T-cell (primary cell): ENCODE data around the gene SHMT1. TPM values are rescaled to one million over a fixed set of nuclear protein-coding genes. Genes with fewer than 3 reads are reported as not detected.

Experiments
- ATAC-seq, 4 experiments: fragments of 200-7000 bp in 3 of 4; fragments of 150-1000 bp in 1 of 4; cut with Tn5 transposase; replicated peaks in 1 of 4; 1 replicate in 3 of 4; 2 replicates in 1 of 4; pipeline ENCODE4 v1.10.0; 2021; ENCODE audit warnings: moderate library complexity in 3 of 4, mild to moderate bottlenecking in 2 of 4, moderate number of reproducible peaks in 1 of 4
- CTCF ChIA-PET, 2 donors: fragments of 300-600 bp; sonication (Branson Sonifier 250); formaldehyde crosslinking; loops; one replicate each; lab custom pipeline; 2022; ENCODE audit warnings: antibody characterized with exemption in 2 of 2; lab: Charles Lee
- POLR2A ChIA-PET, 2 donors: fragments of 300-600 bp; sonication (Branson Sonifier 250); formaldehyde crosslinking; loops; one replicate each; lab custom pipeline; 2022; ENCODE audit warnings: antibody characterized with exemption in 2 of 2; lab: Charles Lee
- DNase-seq, 35 experiments: peaks; one replicate each; pipeline versions ENCODE4 v3.0.0 to v3.0.0-alpha.2; 2013 to 2023
- H3K27ac ChIP-seq: one replicate; pipeline ENCODE4 v1.5.1; 2013; ENCODE audit warnings: low read length
- H3K27me3 ChIP-seq, 2 experiments: replicated peaks in 1 of 2; 1 replicate in 1 of 2; 2 replicates in 1 of 2; pipeline versions ENCODE4 v1.6.1 to v1.7.0; 2013; ENCODE audit warnings: low read length in 1 of 2, mixed read lengths in 1 of 2; ENCODE audit not compliant: control insufficient read depth in 2 of 2, insufficient read depth in 2 of 2; ENCODE audit errors: extremely low read depth in 1 of 2
- H3K36me3 ChIP-seq, 2 donors: 1 replicate in 1 of 2; 2 replicates in 1 of 2; pipeline versions ENCODE4 v1.6.1 to v1.7.0; 2013; ENCODE audit warnings: low read length in 1 of 2; ENCODE audit not compliant: control insufficient read depth in 2 of 2, insufficient read depth in 1 of 2; ENCODE audit errors: extremely low read depth in 1 of 2
- H3K4me1 ChIP-seq, 2 experiments: 1 replicate in 1 of 2; 2 replicates in 1 of 2; pipeline versions ENCODE4 v1.6.1 to v1.7.0; 2013; ENCODE audit warnings: low read length in 2 of 2, mixed read lengths in 1 of 2; ENCODE audit not compliant: insufficient read depth in 2 of 2, control insufficient read depth in 1 of 2; ENCODE audit errors: extremely low read depth in 1 of 2
- H3K4me3 ChIP-seq, 2 donors: 1 replicate in 1 of 2; 2 replicates in 1 of 2; pipeline versions ENCODE4 v1.5.1 to v1.7.0; 2013; ENCODE audit warnings: mild to moderate bottlenecking in 2 of 2, low read length in 1 of 2, moderate library complexity in 1 of 2; ENCODE audit not compliant: control insufficient read depth in 1 of 2; ENCODE audit errors: extremely low read depth in 1 of 2
- H3K9me3 ChIP-seq: 2 replicates; pipeline ENCODE4 v1.7.0; 2013
- H3K27ac Mint-ChIP-seq, 2 donors: one replicate each; pipeline ENCODE4 v1.8.0; 2020 to 2021; ENCODE audit warnings: mild to moderate bottlenecking in 2 of 2, mixed read lengths in 2 of 2
- H3K27me3 Mint-ChIP-seq, 2 donors: one replicate each; pipeline ENCODE4 v1.8.0; 2021 to 2022; ENCODE audit warnings: mixed read lengths in 2 of 2
- H3K36me3 Mint-ChIP-seq: one replicate; pipeline ENCODE4 v1.8.0; 2021; ENCODE audit warnings: mixed read lengths
- H3K4me1 Mint-ChIP-seq, 3 donors: one replicate each; pipeline ENCODE4 v1.8.0; 2020 to 2022; ENCODE audit warnings: mixed read lengths in 3 of 3, mild to moderate bottlenecking in 1 of 3
- H3K4me3 Mint-ChIP-seq, 3 donors: one replicate each; pipeline ENCODE4 v1.8.0; 2020 to 2022; ENCODE audit warnings: mild to moderate bottlenecking in 3 of 3, mixed read lengths in 3 of 3, moderate library complexity in 3 of 3
- H3K9me3 Mint-ChIP-seq, 3 donors: one replicate each; pipeline ENCODE4 v1.8.0; 2020 to 2022; ENCODE audit warnings: mixed read lengths in 3 of 3
- WGBS: methylation state at CpG from one replicate; pipeline ENCODE4 v1.1.5; 2013; ENCODE audit warnings: missing lambda C conversion rate; ENCODE audit not compliant: insufficient coverage; 5-methylcytosine and 5-hydroxymethylcytosine counted together
- total RNA-seq, 35 experiments: library from RNA in 6 of 35; stranded (reverse) in 6 of 35; fragments of 120-200 nt in 1 of 35; gene quantifications; one replicate each; pipeline versions ENCODE4 v1.2.1 to v1.2.4 and lab custom pipeline; 2013 to 2026

SHMT1 gene
- total RNA-seq, 5 donors from 2014 or later (not counting 1 experiment from before 2014, with no cell fraction given), result 8.3 to 14.7 (median 13.1) TPM

- Histone ChIP-seq H3K4me3 (no peak overlapping the region), H3K27ac (no peak overlapping the region), H3K27me3 (no peaks in the 10 kb centered on the region), H3K9me3 (no peaks in the 10 kb centered on the region), H3K4me1 (peaks cover 0 to 20% of the 10 kb centered on the region in 2 experiments), H3K36me3 (peaks cover 26 to 61% of the 10 kb centered on the region in 2 donors)
- ATAC-seq, result no peak
- WGBS, result no CpG with 5 or more reads among the region's 2 CpGs
- Mint-ChIP-seq H3K4me3 (no peak overlapping the region), H3K27ac (no peak overlapping the region), H3K4me1 (peaks cover 10 to 21% (median 14%) of the 10 kb centered on the region in 3 donors), H3K36me3 (peaks cover 30% of the 10 kb centered on the region), H3K27me3 (no peaks in the 10 kb centered on the region), H3K9me3 (no peaks in the 10 kb centered on the region)
- CTCF ChIA-PET, result no interaction called here
- POLR2A ChIA-PET, result no interaction called here
- no peak for DNase-seq
These were observed 37.3 kb downstream of the SHMT1 start for GRCh38 chr17:18326039-18326438.

GRCh38 chr17:18324140-18325050 lies 39.0 kb downstream of the SHMT1 start:
- ATAC-seq (no peak), DNase-seq (no peak)
- no peak overlapping the region for H3K4me3 ChIP-seq
- CTCF ChIA-PET, result no interaction called here
- H3K27me3 ChIP-seq, result no peaks in the 10 kb centered on the region
- H3K36me3 Mint-ChIP-seq, result peaks cover 35% of the 10 kb centered on the region
- no peaks in the 10 kb centered on the region for H3K9me3 ChIP-seq
- no peak overlapping the region for H3K4me3 Mint-ChIP-seq
- peaks cover 0 to 35% of the 10 kb centered on the region in 2 experiments for H3K4me1 ChIP-seq
- H3K36me3 ChIP-seq, result peaks cover 26 to 74% of the 10 kb centered on the region in 2 donors
- H3K4me1 Mint-ChIP-seq, result peaks cover 27 to 35% (median 31%) of the 10 kb centered on the region in 3 donors
- POLR2A ChIA-PET, result no interaction called here
- no peaks in the 10 kb centered on the region for H3K9me3 Mint-ChIP-seq
- 96% methylated on average over 22 of the region's 27 CpGs for WGBS
- H3K27ac Mint-ChIP-seq, result no peak overlapping the region
- no peaks in the 10 kb centered on the region for H3K27me3 Mint-ChIP-seq
- no peak overlapping the region for H3K27ac ChIP-seq

GRCh38 chr17:18323507-18324139 lies 39.7 kb downstream of the SHMT1 start:
- H3K9me3 Mint-ChIP-seq, result no peaks in the 10 kb centered on the region
- 94% methylated on average over 11 of the region's 16 CpGs for WGBS
- peaks cover 35 to 42% (median 38%) of the 10 kb centered on the region in 3 donors for H3K4me1 Mint-ChIP-seq
- no peaks in the 10 kb centered on the region for H3K9me3 ChIP-seq
- no peak overlapping the region for H3K4me3 ChIP-seq
- H3K27ac ChIP-seq, result no peak overlapping the region
- ChIA-PET CTCF (no interaction called here), POLR2A (no interaction called here)
- ATAC-seq, result no peak
- no peaks in the 10 kb centered on the region for H3K27me3 Mint-ChIP-seq
- H3K36me3 ChIP-seq, result peaks cover 26 to 75% of the 10 kb centered on the region in 2 donors
- peaks cover 37% of the 10 kb centered on the region for H3K36me3 Mint-ChIP-seq
- peaks cover 0 to 42% of the 10 kb centered on the region in 2 experiments for H3K4me1 ChIP-seq
- no peak overlapping the region for H3K27ac Mint-ChIP-seq
- no peaks in the 10 kb centered on the region for H3K27me3 ChIP-seq
- DNase-seq, result no peak
- H3K4me3 Mint-ChIP-seq, result no peak overlapping the region

- Mint-ChIP-seq H3K4me3 (no peak overlapping the region), H3K9me3 (no peaks in the 10 kb centered on the region), H3K27ac (no peak overlapping the region), H3K36me3 (peaks cover 34% of the 10 kb centered on the region), H3K27me3 (no peaks in the 10 kb centered on the region), H3K4me1 (peaks cover 41 to 47% (median 45%) of the 10 kb centered on the region in 3 donors)
- ATAC-seq, result no peak
- Histone ChIP-seq H3K9me3 (no peaks in the 10 kb centered on the region), H3K36me3 (peaks cover 26 to 70% of the 10 kb centered on the region in 2 donors), H3K4me1 (peaks cover 0 to 49% of the 10 kb centered on the region in 2 experiments), H3K4me3 (no peak overlapping the region), H3K27me3 (no peaks in the 10 kb centered on the region), H3K27ac (no peak overlapping the region)
- WGBS, result 86% methylated on average over 3 of the region's 3 CpGs
- CTCF ChIA-PET, result no interaction called here
- no peak for DNase-seq
- POLR2A ChIA-PET, result no interaction called here
These were observed 40.3 kb downstream of the SHMT1 start for GRCh38 chr17:18323007-18323406.

GRCh38 chr17:18322522-18322921 lies 40.8 kb downstream of the SHMT1 start:
- no peak overlapping the region for H3K4me3 ChIP-seq
- ChIA-PET POLR2A (no interaction called here), CTCF (no interaction called here)
- WGBS, result 99% methylated on average over 10 of the region's 12 CpGs
- H3K36me3 ChIP-seq, result peaks cover 25 to 72% of the 10 kb centered on the region in 2 donors
- H3K27ac ChIP-seq, result no peak overlapping the region
- peaks cover 2 to 53% of the 10 kb centered on the region in 2 experiments for H3K4me1 ChIP-seq
- H3K9me3 ChIP-seq, result no peaks in the 10 kb centered on the region
- H3K27me3 Mint-ChIP-seq, result no peaks in the 10 kb centered on the region
- peaks cover 34% of the 10 kb centered on the region for H3K36me3 Mint-ChIP-seq
- ATAC-seq (no peak), DNase-seq (no peak)
- no peaks in the 10 kb centered on the region for H3K9me3 Mint-ChIP-seq
- no peaks in the 10 kb centered on the region for H3K27me3 ChIP-seq
- no peak overlapping the region for H3K4me3 Mint-ChIP-seq
- H3K27ac Mint-ChIP-seq, result no peak overlapping the region
- peaks cover 46 to 52% (median 49%) of the 10 kb centered on the region in 3 donors for H3K4me1 Mint-ChIP-seq

- Mint-ChIP-seq H3K9me3 (peaks cover 0 to 4% (median 0%) of the 10 kb centered on the region in 3 donors), H3K36me3 (peaks cover 44% of the 10 kb centered on the region), H3K4me1 (peaks cover 55 to 63% (median 58%) of the 10 kb centered on the region in 3 donors), H3K27me3 (no peaks in the 10 kb centered on the region), H3K4me3 (no peak overlapping the region), H3K27ac (no peak overlapping the region)
- H3K36me3 ChIP-seq, result peaks cover 19 to 74% of the 10 kb centered on the region in 2 donors
- 100% methylated on average over 3 of the region's 5 CpGs for WGBS
- H3K4me1 ChIP-seq, result peaks cover 8 to 66% of the 10 kb centered on the region in 2 experiments
- no peak overlapping the region for H3K27ac ChIP-seq
- H3K9me3 ChIP-seq, result no peaks in the 10 kb centered on the region
- no peaks in the 10 kb centered on the region for H3K27me3 ChIP-seq
- ATAC-seq (no peak), DNase-seq (no peak)
- POLR2A ChIA-PET, result no interaction called here
- no peak overlapping the region for H3K4me3 ChIP-seq
- CTCF ChIA-PET, result interaction anchor here (0.6 to 1.3 kb wide), 3 partner anchors 40 to 106 kb away, joined by 3 to 4 read pairs (median 3); partner anchors contain the start of gene SHMT1 (in 1 of the 2)
These were observed 42.0 kb downstream of the SHMT1 start for GRCh38 chr17:18321309-18321708.
